Measurements from ENCODE around the gene CDX1.

DNA sequence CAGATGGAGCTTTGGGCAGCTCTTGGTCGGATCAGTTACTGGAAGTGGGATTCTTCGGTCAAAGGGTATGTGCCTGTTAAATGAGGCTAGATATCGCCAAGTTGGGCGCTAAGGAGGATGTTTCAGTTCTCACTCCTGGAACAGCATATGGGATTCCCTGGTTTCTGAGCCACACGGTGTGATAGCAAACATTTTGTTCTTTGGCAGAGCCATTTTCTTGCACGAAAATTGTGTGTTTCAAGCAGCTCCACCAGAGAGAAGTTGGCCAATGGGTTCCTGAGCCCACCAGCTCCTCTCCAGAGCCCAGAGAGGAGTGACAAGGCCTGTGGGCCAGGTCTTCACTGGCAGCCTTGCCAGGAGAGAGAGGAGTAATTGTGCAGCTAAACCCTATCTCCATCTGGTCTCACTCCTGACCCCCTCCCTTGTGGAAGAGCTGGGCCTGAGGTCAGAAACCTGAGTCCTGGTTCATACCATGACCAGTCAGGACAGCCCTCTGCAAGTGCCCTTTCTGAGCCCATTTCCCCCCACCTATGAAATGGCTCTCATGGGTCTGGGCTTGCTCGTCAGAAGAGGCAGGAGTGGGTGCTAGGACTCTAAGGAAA lies 12.5 kb downstream of the CDX1 start:
- TF ChIP-seq, protein P1, sequence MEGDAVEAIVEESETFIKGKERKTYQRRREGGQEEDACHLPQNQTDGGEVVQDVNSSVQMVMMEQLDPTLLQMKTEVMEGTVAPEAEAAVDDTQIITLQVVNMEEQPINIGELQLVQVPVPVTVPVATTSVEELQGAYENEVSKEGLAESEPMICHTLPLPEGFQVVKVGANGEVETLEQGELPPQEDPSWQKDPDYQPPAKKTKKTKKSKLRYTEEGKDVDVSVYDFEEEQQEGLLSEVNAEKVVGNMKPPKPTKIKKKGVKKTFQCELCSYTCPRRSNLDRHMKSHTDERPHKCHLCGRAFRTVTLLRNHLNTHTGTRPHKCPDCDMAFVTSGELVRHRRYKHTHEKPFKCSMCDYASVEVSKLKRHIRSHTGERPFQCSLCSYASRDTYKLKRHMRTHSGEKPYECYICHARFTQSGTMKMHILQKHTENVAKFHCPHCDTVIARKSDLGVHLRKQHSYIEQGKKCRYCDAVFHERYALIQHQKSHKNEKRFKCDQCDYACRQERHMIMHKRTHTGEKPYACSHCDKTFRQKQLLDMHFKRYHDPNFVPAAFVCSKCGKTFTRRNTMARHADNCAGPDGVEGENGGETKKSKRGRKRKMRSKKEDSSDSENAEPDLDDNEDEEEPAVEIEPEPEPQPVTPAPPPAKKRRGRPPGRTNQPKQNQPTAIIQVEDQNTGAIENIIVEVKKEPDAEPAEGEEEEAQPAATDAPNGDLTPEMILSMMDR (IDR thresholded peaks at IDR 0.05 in 4 of 5, conservative IDR thresholded peaks at IDR 0.05 in 1 of 5) = no peak
- no peak for TF ChIP-seq POLR2A (IDR thresholded peaks at IDR 0.05)
